AG09319 (cell line): ENCODE data around the gene PPP1R8.
"Not testable (repeated sequence)": the region's sequence is repeated elsewhere in the genome, so short reads cannot be mapped to it uniquely, and the experiment has no call there.

Experiments used
- DNase-seq: peaks from one replicate; pipeline ENCODE4 v3.0.0-alpha.2; 2010; ENCODE audit warnings: low read depth; ENCODE audit errors: extremely low read depth
- CTCF ChIP-seq: IDR thresholded peaks from 2 replicates; pipeline ENCODE4 v1.5.1; 2011; ENCODE audit warnings: low read depth, mild to moderate bottlenecking, inconsistent platforms, low read length, moderate library complexity

PPP1R8 gene

GRCh38 chr1:27816921-27817630, 13.5 kb upstream of the PPP1R8 start:
- TF ChIP-seq CTCF: no peak
- no peak for DNase-seq

GRCh38 chr1:27821761-27822315, 8.7 kb upstream of the PPP1R8 start:
- no peak for DNase-seq
- TF ChIP-seq CTCF: no peak

GRCh38 chr1:27823784-27824183, 6.8 kb upstream of the PPP1R8 start:
- no peak for DNase-seq
- TF ChIP-seq CTCF: no peak

- DNase-seq: no peak
- TF ChIP-seq CTCF: no peak
Observed at GRCh38 chr1:27824411-27824810, 6.2 kb upstream of the PPP1R8 start.

GRCh38 chr1:27829339-27829960, 1.1 kb upstream of the PPP1R8 start:
- not testable (repeated sequence) for DNase-seq

GRCh38 chr1:27831568-27832410, 1.2 kb downstream of the PPP1R8 start:
- no peak for TF ChIP-seq CTCF

GRCh38 chr1:27832762-27833161, 2.2 kb downstream of the PPP1R8 start:
- DNase-seq: no peak
- no peak for TF ChIP-seq CTCF

More at GRCh38 chr1:27831568-27832410, 1.2 kb downstream of the PPP1R8 start:
- DNase-seq: no peak
